CD4-positive, alpha-beta T cell treated with Interleukin-6 at 100 ng/mL for 8 hours (primary cell): Measurements from ENCODE around the gene MRPL55.

Source experiments
- DNase-seq: peaks from one replicate; pipeline ENCODE4 v3.0.0-alpha.2; 2020; ENCODE audit warnings: mixed read lengths, low spot score

Gene MRPL55

GRCh38 chr1:228109073-228109961 lies at the start of gene MRPL55:
TSS of gene MRPL55 (minus strand) at chr1:228109299. CDS start at chr1:228108260, 1,039 bp downstream.
- DNase-seq, result peak; percentile 97

GRCh38 chr1:228158151-228159007 lies 49.3 kb upstream of the MRPL55 start:
- DNase-seq, result no peak

DNA sequence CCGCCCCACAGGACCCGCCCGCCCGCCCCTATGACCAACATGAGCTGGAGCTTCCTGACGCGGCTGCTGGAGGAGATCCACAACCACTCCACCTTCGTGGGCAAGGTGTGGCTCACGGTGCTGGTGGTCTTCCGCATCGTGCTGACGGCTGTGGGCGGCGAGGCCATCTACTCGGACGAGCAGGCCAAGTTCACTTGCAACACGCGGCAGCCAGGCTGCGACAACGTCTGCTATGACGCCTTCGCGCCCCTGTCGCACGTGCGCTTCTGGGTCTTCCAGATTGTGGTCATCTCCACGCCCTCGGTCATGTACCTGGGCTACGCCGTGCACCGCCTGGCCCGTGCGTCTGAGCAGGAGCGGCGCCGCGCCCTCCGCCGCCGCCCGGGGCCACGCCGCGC lies 48.6 kb upstream of the MRPL55 start:
- DNase-seq, result no peak

- DNase-seq, result no peak
Observed at GRCh38 chr1:228156941-228157728, 48.0 kb upstream of the MRPL55 start.

DNA sequence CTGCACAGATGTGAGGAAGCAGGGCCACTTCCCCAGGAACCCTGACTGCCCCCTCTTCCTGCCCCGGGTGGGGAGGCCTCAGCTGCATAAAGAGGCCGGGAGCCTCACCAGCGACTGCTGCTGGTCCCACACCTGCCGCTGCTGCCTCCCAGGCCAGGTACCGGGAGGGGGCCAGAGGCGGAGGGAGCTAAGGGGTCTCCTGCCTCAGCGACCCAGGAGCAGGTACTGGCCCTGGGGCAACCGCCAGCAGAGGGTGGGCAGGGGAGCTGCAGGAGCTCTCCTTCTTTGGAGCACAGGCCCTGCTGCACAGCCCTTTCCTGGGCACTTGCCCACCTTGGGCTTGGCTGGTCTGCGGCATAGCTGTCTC lies 47.4 kb upstream of the MRPL55 start:
- no peak for DNase-seq

DNA sequence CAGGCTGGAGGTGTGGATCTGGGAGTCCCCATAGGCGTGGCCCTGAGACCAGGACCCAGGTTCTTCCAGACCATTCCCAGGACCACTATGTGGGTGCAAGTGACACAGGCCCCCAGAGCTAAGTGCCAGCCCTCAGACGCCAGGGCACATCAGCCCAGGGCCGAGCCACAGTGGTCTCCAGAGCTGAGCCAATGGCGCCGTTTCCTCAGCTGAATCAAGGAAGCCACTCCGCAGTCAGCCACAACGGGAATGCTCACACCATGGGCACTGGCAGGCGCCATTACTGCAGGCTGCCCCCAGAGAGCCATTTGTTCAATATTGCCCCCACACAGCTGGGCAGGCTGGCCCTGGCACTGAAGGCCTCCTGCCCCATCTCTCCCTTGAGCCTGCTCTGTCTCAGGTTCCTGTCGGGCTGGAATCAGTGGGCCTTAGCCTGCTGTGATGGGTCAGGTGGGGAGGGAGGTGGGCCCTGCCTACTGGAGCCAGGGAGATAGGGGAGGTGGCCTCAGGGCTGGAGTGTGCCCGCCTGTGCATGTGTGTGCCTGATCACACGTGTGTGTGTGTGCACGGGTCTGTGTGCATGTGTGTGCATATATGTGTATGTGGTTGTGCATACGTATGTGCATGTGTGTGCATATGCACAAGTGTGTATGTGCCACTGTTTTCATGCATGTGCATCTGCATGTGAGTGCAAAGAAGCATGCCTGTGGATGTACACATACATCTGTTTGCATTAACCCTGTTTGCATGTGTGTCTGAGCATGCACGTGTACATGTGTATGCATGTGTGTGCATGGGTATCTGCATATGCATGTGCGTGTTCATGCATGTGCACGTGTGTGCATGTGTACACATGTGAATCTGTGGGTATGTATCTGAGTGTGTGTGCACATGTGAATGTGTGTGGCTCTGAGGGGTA lies 46.8 kb upstream of the MRPL55 start:
- no peak for DNase-seq

DNA sequence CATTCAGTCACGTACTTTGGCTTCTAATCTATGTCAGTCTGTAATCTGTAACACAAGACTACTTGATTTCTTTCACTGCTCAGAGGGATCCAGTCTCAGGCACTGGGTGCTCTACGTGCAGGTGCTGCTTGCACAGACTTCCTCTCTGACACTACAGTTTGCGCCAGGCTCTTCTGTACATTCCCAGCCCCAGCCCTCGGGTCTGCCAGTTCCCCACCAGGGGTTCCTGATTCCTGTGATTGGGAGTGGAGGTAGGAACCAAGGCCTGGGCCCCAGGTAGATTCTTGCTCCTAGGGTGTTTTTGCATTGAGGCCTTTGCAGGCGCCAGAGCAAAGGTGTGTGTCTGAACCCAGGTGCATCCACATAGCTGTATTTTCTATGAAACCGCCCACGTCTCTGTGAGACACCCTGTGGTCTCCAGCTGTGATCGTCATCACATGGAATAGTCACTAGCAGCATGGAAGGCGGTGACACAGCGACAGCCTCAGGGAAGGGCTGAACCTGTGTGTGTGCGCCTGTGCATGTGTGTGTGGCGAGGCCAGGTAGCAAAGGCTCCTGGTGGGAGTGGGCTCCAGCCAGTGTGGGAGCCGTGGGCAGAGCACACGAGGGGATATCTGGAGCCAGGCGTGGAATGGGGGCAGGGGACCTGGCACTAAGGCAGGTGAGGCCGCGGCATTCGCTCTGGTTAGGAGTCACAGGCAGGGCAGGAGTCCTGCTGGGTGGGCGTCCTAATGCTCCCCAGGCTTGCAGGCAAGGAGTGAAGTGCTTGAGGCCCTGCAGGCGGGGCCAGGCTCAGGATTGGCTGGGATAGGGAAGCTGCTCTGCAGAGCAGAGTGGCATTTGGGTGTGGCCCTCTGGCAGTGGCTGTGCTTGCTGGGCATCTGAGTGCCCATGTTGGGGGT lies 45.8 kb upstream of the MRPL55 start:
- DNase-seq, result no peak

DNA sequence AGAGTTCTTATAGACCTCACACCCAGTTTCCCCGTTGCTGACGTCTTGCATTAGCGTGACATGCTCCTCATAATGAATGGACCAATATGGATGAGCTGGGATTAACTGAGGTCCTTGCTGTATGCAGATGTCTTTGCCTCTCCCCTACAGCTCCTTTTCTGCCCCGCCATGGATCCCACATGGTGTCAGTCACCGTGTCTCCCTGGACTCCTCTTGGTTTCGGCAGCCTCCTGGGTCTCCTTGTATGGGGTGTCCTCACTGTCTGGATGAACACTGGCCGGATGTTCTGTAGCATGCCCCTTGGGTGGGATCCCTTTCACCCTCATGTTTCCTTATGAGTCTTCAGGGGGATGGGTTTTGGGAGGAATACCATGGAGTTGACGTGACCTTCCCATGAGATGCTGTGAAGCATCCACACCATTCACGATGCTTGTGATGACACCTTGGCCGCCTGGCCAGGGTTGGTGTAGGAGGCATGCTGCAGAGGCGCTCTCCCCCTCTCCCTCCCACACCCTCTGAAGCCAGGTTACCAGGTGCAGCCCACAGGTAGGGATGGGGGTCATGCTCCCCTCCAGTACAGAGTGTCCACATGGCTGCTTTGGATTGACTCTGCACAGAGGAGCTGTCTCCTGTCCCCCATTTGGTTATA lies 45.0 kb upstream of the MRPL55 start:
- DNase-seq, result no peak

DNA sequence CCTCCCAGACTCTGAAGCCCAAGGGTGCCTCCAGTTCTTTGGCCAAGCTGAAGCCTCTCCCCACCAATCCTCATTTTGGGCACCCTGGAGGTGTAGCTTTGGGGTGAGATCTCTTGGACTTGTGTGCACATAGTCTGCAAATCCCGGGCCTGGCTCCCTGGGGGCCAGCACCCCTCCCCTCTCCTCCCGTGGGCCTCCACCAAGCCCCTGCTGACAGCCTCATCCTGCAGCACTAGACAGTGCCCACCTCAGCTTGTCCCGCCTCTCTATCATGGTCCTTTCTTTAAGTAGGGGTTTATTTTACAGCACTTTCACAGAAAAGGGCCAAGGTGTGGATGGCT lies 43.8 kb upstream of the MRPL55 start:
- DNase-seq, result no peak

- no peak for DNase-seq
Observed at GRCh38 chr1:228152097-228152917, 43.2 kb upstream of the MRPL55 start.

- no peak for DNase-seq
Observed at GRCh38 chr1:228151180-228151925, 42.3 kb upstream of the MRPL55 start.

DNA sequence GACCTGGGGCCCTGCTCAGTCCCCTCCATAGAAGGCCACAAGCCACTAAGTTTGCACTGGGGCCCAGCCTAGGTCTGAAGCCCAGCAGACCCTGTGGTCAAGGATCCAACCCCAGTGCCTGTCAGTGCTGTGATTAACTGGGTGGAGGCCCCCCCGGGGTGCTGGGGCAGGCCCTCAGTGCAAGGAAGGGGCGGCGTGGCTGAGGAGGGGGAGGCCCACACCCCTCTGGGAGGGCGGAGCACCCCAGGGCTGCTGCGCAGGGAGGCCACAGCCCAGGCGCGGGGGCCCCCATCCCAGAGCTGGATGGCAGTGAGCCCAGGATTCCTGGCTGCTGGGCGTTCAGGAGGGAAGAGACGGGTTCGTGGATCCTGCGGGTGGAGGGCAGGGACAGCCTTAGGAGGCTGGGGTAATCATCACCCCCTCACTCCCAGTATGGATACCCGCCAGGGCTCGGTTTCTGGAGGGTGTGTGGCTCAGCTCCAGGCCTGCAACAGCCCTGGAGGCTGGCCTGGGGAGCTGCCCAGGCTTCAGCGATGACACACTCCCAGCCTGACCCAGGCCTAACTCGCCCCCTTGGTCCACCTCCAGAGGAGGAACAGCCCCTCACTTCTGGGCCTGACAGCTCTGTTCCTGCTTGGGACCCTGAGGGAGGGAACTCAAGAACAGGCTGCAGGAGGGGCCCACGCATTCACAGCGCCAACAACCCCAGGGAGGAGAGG lies 41.5 kb upstream of the MRPL55 start:
- DNase-seq, result no peak

- no peak for DNase-seq
Observed at GRCh38 chr1:228150120-228150460, 41.0 kb upstream of the MRPL55 start.

GRCh38 chr1:228149406-228150119 lies 40.5 kb upstream of the MRPL55 start, which contains the start of gene GJC2:
TSS of gene GJC2 (plus strand) at chr1:228149930. CDS start at chr1:228157759, 7,829 bp downstream.
- no peak for DNase-seq

GRCh38 chr1:228148935-228149405 lies 39.9 kb upstream of the MRPL55 start:
- no peak for DNase-seq

DNA sequence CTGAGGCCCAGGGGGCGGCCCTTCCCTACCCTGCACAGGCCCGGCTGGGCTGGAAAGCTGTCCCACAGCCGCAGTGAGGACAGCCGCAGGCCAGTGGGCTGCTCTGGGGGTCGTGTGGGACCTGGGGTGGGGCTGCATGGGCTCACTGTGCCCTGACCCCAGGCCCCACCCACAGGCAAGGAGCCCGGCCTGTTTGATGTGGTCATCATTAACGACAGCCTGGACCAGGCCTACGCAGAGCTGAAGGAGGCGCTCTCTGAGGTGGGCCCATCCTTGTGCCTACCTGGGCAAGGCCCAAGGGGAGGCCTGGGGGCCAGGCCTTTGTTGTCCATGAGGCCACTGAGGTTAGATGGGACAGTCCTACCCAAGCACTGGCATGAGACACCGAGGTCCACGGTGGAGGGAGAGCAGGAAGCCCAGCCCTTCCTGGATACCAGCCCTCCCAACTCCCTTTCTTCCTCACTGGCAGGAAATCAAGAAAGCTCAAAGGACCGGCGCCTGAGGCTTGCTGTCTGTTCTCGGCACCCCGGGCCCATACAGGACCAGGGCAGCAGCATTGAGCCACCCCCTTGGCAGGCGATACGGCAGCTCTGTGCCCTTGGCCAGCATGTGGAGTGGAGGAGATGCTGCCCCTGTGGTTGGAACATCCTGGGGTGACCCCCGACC lies 39.2 kb upstream of the MRPL55 start:
- no peak for DNase-seq
